Ovary (tissue), 9 donors: ENCODE data around the gene DIAPH3. TPM values are rescaled to one million over a fixed set of nuclear protein-coding genes. Genes with fewer than 3 reads are reported as not detected.

Experiments
- DNase-seq, 5 donors: peaks; one replicate each; pipeline ENCODE4 v3.0.0-alpha.2; 2019 to 2020
- H3K27ac ChIP-seq, 2 donors: fragments of 200-600 bp; one replicate each; pipeline versions ENCODE4 v1.5.1 to v1.8.0; 2019 to 2022
- H3K27me3 ChIP-seq: fragments of 200-600 bp; one replicate; pipeline ENCODE4 v1.8.0; 2022
- H3K36me3 ChIP-seq: fragments of 200-600 bp; sonication (generic); one replicate; pipeline ENCODE4 v1.5.1; 2019
- H3K4me1 ChIP-seq: one replicate; pipeline ENCODE4 v1.8.1; 2013; ENCODE audit warnings: mild to moderate bottlenecking, moderate library complexity; ENCODE audit not compliant: insufficient read depth
- H3K4me3 ChIP-seq: fragments of 200-600 bp; sonication (generic); one replicate; pipeline ENCODE4 v1.5.1; 2017
- H3K9me3 ChIP-seq, 2 donors: fragments of 200-600 bp in 1 of 2; sonication (generic) in 1 of 2; one replicate each; pipeline versions ENCODE4 v1.5.1 to v1.8.1; 2013 to 2019; ENCODE audit warnings: mild to moderate bottlenecking in 1 of 2, moderate library complexity in 1 of 2
- CTCF ChIP-seq, 3 donors: fragments of 450-650 bp in 2 of 3; fragments of 200-600 bp in 1 of 3; IDR thresholded peaks; one replicate each; pipeline versions ENCODE4 v1.5.1 to v1.8.0; 2016 to 2022; ENCODE audit warnings: antibody characterized with exemption in 3 of 3, mild to moderate bottlenecking in 1 of 3
- EP300 ChIP-seq: sonication (generic); formaldehyde crosslinking; IDR thresholded peaks from one replicate; pipeline ENCODE4 v1.6.1; 2017; ENCODE audit warnings: antibody characterized with exemption
- POLR2A ChIP-seq: fragments of 450-650 bp; IDR thresholded peaks from one replicate; pipeline ENCODE4 v1.6.1; 2017; ENCODE audit warnings: antibody characterized with exemption, mild to moderate bottlenecking, moderate library complexity
- WGBS, 3 donors: extraction: QIAGEN DNeasy Blood & Tissue Kit in 1 of 3; methylation state at CpG; one replicate each; pipeline versions ENCODE4 v1.1.5 to v1.1.7; 2013 to 2017; 5-methylcytosine and 5-hydroxymethylcytosine counted together
- intact Hi-C, 4 donors: fragments of 100-400 bp; cut with DNase I; formaldehyde crosslinking; loops; one replicate each; pipeline versions ENCODE4 v1.11.0 to v1.15.1; 2022 to 2023
- polyA plus RNA-seq, 2 donors: library from polyadenylated mRNA; stranded (reverse); fragments of 200-250 nt in 1 of 2; fragments of 350-450 nt in 1 of 2; fragmentation: Illumina TruSeq in 1 of 2; extraction: RNeasy Lipid Tissue Mini Kit (QIAGEN cat#74804) in 1 of 2; gene quantifications; one replicate each; pipeline ENCODE4 v1.2.3, GENCODE V29; 2013 to 2014
- total RNA-seq, 7 donors: library from RNA; depleted of rRNA in 2 of 7; stranded (reverse); fragments of >200 nt in 2 of 7; fragmentation: NEBNext Ultra II Directional in 3 of 7; extraction: Animal tissue kit (Norgen Biotek cat#: 25700) in 3 of 7; gene quantifications; one replicate each; pipeline versions ENCODE4 v1.1.0 to v1.2.4, GENCODE V29; 2016 to 2023
- donor health status: DM: no; HTN: no; CAD: no; lungs with moderate emphysema.
- donor health status: DM: no; HTN: no; CAD: no.
- donor health status: Bipolar disorder and iron deficiency.
- donor health status: DM: yes; HTN: yes; CAD: no.
- donor health status: DM: no; HTN: no; CAD: no.
- donor health status: DM: yes; HTN: yes; CAD: no.

DIAPH3 gene
- total and polyA plus RNA-seq, 9 donors: 0.13 to 2.6 (median 0.40) TPM; not detected in 1

GRCh38 chr13:59787679-59788078, 376.0 kb downstream of the DIAPH3 start:
- Histone ChIP-seq H3K36me3 (no peaks in the 10 kb centered on the region), H3K4me1 (no peaks in the 10 kb centered on the region), H3K27ac (no peak overlapping the region), H3K4me3 (no peak overlapping the region), H3K27me3 (no peaks in the 10 kb centered on the region), H3K9me3 (no peaks in the 10 kb centered on the region)
- DNase-seq: no peak
- intact Hi-C loops: no loop called here
- TF ChIP-seq POLR2A (no peak), EP300 (no peak), CTCF (IDR thresholded peaks at IDR 0.05) (no peak)

- no peaks in the 10 kb centered on the region for H3K27me3 ChIP-seq
- no peak for TF ChIP-seq POLR2A
- TF ChIP-seq CTCF (IDR thresholded peaks at IDR 0.05): no peak
- TF ChIP-seq EP300: no peak
- no peak overlapping the region for H3K27ac ChIP-seq
- H3K9me3 ChIP-seq: no peaks in the 10 kb centered on the region
- H3K4me1 ChIP-seq: no peaks in the 10 kb centered on the region
- H3K4me3 ChIP-seq: no peak overlapping the region
- WGBS, 3 donors: 37 to 43% (median 39%) methylated on average over 4 of the region's 4 CpGs
- no peak for DNase-seq
- intact Hi-C loops: no loop called here
- no peaks in the 10 kb centered on the region for H3K36me3 ChIP-seq
Observed at GRCh38 chr13:59782696-59783095, 381.0 kb downstream of the DIAPH3 start.

GRCh38 chr13:59780058-59780457, 383.7 kb downstream of the DIAPH3 start:
- 94 to 98% (median 95%) methylated on average over 2 of the region's 2 CpGs for WGBS, 3 donors
- Histone ChIP-seq H3K4me3 (no peak overlapping the region), H3K36me3 (no peaks in the 10 kb centered on the region), H3K4me1 (no peaks in the 10 kb centered on the region), H3K9me3 (no peaks in the 10 kb centered on the region), H3K27ac (no peak overlapping the region), H3K27me3 (no peaks in the 10 kb centered on the region)
- intact Hi-C loops: no loop called here
- DNase-seq: no peak
- TF ChIP-seq POLR2A: no peak
- no peak for TF ChIP-seq CTCF (IDR thresholded peaks at IDR 0.05)
- no peak for TF ChIP-seq EP300

GRCh38 chr13:59776924-59777690, 386.6 kb downstream of the DIAPH3 start:
- no peak for DNase-seq
- no peak for TF ChIP-seq POLR2A
- TF ChIP-seq EP300: no peak
- no peak for TF ChIP-seq CTCF (IDR thresholded peaks at IDR 0.05)
- Histone ChIP-seq H3K4me3 (no peak overlapping the region), H3K9me3 (no peaks in the 10 kb centered on the region), H3K27ac (no peak overlapping the region), H3K4me1 (no peaks in the 10 kb centered on the region), H3K36me3 (no peaks in the 10 kb centered on the region), H3K27me3 (no peaks in the 10 kb centered on the region)
- intact Hi-C loops: no loop called here
- 72 to 85% (median 76%) methylated on average over 5 of the region's 5 CpGs for WGBS, 3 donors
